HCT116 (cell line): ENCODE results near the gene ECE1.

Source experiments
- CEBPB ChIP-seq: IDR thresholded peaks from 2 replicates; pipeline ENCODE4 v1.6.1; 2012; ENCODE audit warnings: low read depth
- EGR1 ChIP-seq: IDR thresholded peaks from 2 replicates; pipeline ENCODE4 v1.6.1; 2012; ENCODE audit warnings: low read depth
- EZH2 ChIP-seq: fragments of 200-600 bp; sonication (generic); IDR thresholded peaks from 2 replicates; pipeline ENCODE4 v1.6.1; 2017; ENCODE audit warnings: antibody characterized with exemption, mixed run types
- JUND ChIP-seq: IDR thresholded peaks from 2 replicates; pipeline ENCODE4 v1.6.1; 2012
- POLR2A ChIP-seq: IDR thresholded peaks from 2 replicates; pipeline ENCODE4 v1.7.0; 2011; ENCODE audit warnings: borderline replicate concordance; ENCODE audit not compliant: insufficient read depth, insufficient read length; ENCODE audit errors: extremely low read depth
- POLR2AphosphoS5 ChIP-seq: IDR thresholded peaks from 2 replicates; pipeline ENCODE4 v1.6.1; 2011; ENCODE audit warnings: mild to moderate bottlenecking, low read depth, low read length, moderate library complexity
- SIN3A ChIP-seq: IDR thresholded peaks from 2 replicates; pipeline ENCODE4 v1.6.1; 2012; ENCODE audit warnings: low read depth
- SP1 ChIP-seq: IDR thresholded peaks from 2 replicates; pipeline ENCODE4 v1.6.1; 2012; ENCODE audit warnings: low read depth
- TCF7L2 ChIP-seq: IDR thresholded peaks from 2 replicates; pipeline ENCODE4 v1.7.0; 2011; ENCODE audit warnings: borderline replicate concordance, inconsistent platforms; ENCODE audit not compliant: insufficient read depth, insufficient read length; ENCODE audit errors: extremely low read depth
- YY1 ChIP-seq: IDR thresholded peaks from 2 replicates; pipeline ENCODE4 v1.6.1; 2011; ENCODE audit warnings: low read length, low read depth, moderate library complexity, mild to moderate bottlenecking; ENCODE audit not compliant: insufficient replicate concordance; ENCODE audit errors: extremely low read depth
- ZFX ChIP-seq: fragments of 450-650 bp; IDR thresholded peaks from 2 replicates; pipeline ENCODE4 v1.6.1; 2017
- ZNF274 ChIP-seq: fragments of 200-500 bp; sonication (Bioruptor generic); IDR thresholded peaks from 2 replicates; pipeline ENCODE4 v1.6.1; 2014; ENCODE audit warnings: mild to moderate bottlenecking, low read depth, low read length, inconsistent platforms
- TF ChIP-seq, protein P1 (sequence below), 3 experiments: fragments of 200-600 bp in 1 of 3; sonication (generic) in 1 of 3; IDR thresholded peaks in 2 of 3; conservative IDR thresholded peaks in 1 of 3; 2 replicates each; pipeline ENCODE4 v1.5.1; 2012 to 2017; ENCODE audit warnings: low read depth in 2 of 3, low read length in 2 of 3, antibody characterized with exemption in 1 of 3, borderline replicate concordance in 1 of 3, control low read depth in 1 of 3, mild to moderate bottlenecking in 1 of 3, mixed read lengths in 1 of 3, mixed run types in 1 of 3, moderate library complexity in 1 of 3; ENCODE audit not compliant: insufficient read depth in 1 of 3

GRCh38 chr1:21338573-21339355 is 48.5 kb upstream of the ECE1 start:
- no peak for TF ChIP-seq POLR2A
- no peak for TF ChIP-seq EGR1
- TF ChIP-seq, protein P1, sequence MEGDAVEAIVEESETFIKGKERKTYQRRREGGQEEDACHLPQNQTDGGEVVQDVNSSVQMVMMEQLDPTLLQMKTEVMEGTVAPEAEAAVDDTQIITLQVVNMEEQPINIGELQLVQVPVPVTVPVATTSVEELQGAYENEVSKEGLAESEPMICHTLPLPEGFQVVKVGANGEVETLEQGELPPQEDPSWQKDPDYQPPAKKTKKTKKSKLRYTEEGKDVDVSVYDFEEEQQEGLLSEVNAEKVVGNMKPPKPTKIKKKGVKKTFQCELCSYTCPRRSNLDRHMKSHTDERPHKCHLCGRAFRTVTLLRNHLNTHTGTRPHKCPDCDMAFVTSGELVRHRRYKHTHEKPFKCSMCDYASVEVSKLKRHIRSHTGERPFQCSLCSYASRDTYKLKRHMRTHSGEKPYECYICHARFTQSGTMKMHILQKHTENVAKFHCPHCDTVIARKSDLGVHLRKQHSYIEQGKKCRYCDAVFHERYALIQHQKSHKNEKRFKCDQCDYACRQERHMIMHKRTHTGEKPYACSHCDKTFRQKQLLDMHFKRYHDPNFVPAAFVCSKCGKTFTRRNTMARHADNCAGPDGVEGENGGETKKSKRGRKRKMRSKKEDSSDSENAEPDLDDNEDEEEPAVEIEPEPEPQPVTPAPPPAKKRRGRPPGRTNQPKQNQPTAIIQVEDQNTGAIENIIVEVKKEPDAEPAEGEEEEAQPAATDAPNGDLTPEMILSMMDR (IDR thresholded peaks at IDR 0.05 in 2 of 3, conservative IDR thresholded peaks at IDR 0.05 in 1 of 3; ENCODE audit: borderline replicate concordance in 1 of 3, insufficient read depth in 1 of 3, low read depth in 2 of 3, low read length in 2 of 3), result no peak
- TF ChIP-seq CEBPB, result no peak
- TF ChIP-seq EZH2, result no peak
- no peak for TF ChIP-seq POLR2AphosphoS5
- TF ChIP-seq TCF7L2, result no peak
- no peak for TF ChIP-seq ZFX
- no peak for TF ChIP-seq SIN3A
- TF ChIP-seq SP1, result no peak
- no peak for TF ChIP-seq ZNF274
- no peak for TF ChIP-seq YY1
- no peak for TF ChIP-seq JUND
